HG03575 (cell line): Measurements from ENCODE around the gene GPR84.
"Not testable (repeated sequence)": the region's sequence is repeated elsewhere in the genome, so short reads cannot be mapped to it uniquely, and the experiment has no call there.

ENCODE experiments used
- ATAC-seq: cut with Tn5 transposase; IDR thresholded peaks from one replicate; pipeline ENCODE4 v1.9.1; 2021; ENCODE audit not compliant: unreplicated experiment, insufficient number of reproducible peaks, low FRiP score; ENCODE audit errors: extremely low read depth

GPR84 gene

GRCh38 chr12:54358945-54359761 lies 5.1 kb downstream of the GPR84 start:
- ATAC-seq: peak; percentile 89

- ATAC-seq: no peak
These were observed 5.9 kb downstream of the GPR84 start for GRCh38 chr12:54358191-54358944.

GRCh38 chr12:54357506-54358190 lies 6.6 kb downstream of the GPR84 start:
- no peak for ATAC-seq

DNA sequence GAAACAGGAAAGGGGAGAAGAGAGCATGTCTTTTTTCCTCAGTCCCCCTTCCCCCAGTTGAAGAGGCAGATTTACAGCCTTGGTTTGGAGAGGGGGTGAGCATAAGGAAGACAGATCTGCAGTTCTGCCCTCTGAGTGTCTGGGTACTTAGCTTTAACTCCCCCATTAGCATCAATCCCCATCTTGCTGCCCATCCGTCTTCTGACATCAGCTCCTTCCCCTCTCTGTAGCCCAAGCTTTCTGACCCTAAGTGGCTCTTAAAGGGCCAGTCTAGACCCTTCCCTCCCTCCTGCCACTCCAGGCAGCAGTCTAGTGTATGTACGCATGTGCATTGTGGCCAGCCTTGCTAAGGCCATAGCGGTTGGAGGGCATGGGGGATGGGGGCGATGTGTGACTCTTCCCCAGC lies 7.3 kb downstream of the GPR84 start:
- no peak for ATAC-seq

GRCh38 chr12:54356228-54356627 lies 8.1 kb downstream of the GPR84 start:
- ATAC-seq: no peak

GRCh38 chr12:54355104-54355815 lies 9.0 kb downstream of the GPR84 start:
- ATAC-seq: no peak

DNA sequence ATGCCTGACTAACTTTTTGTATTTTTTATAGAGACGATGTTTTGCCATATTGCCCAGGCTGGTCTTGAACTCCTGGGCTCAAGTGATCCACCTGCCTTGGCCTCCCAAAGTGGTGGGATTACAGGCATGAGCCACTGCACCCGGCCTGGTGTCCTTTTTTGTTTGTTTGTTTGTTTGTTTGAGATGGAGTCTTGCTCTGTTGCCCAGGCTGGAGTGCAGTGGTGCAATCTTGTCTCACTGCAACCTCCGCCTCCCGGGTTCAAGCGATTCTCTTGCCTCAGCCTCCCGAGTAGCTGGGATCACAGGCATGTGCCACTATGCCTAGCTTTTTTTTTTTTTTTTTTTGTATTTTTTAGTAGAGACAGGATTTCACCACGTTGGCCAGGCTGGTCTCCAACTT lies 10.0 kb downstream of the GPR84 start:
- ATAC-seq: not testable (repeated sequence)

- no peak for ATAC-seq
These were observed 11.1 kb downstream of the GPR84 start for GRCh38 chr12:54352891-54353874.

- ATAC-seq: no peak
These were observed 12.2 kb downstream of the GPR84 start for GRCh38 chr12:54352022-54352531.

- ATAC-seq: no peak
These were observed 12.9 kb downstream of the GPR84 start for GRCh38 chr12:54351341-54351740.

DNA sequence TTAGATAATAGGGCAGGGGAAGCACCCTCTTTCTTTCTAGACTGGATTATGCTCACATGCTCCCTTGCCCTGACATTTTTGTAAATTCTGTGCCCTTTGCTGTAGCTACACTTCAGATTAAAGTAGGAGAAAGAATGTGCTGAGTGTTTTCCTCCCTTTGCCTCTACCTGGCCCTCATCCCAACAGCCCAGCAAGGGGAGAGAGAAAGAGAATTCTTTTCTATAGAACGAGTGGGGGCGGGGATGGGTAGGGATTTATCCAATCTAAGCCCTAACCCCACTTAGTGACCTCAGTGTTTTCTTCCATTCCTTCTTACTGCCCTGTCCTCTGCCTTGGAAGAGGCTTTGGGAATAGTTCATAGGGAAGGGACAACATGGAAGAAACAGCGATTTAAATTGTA lies 13.5 kb downstream of the GPR84 start:
- ATAC-seq: no peak

- ATAC-seq: no peak
These were observed 14.6 kb downstream of the GPR84 start for GRCh38 chr12:54349679-54350078.

GRCh38 chr12:54349036-54349435 lies 15.2 kb downstream of the GPR84 start:
- ATAC-seq: no peak

GRCh38 chr12:54341378-54342300 lies 22.6 kb downstream of the GPR84 start:
- no peak for ATAC-seq

- no peak for ATAC-seq
These were observed 23.4 kb downstream of the GPR84 start for GRCh38 chr12:54340846-54341245.

DNA sequence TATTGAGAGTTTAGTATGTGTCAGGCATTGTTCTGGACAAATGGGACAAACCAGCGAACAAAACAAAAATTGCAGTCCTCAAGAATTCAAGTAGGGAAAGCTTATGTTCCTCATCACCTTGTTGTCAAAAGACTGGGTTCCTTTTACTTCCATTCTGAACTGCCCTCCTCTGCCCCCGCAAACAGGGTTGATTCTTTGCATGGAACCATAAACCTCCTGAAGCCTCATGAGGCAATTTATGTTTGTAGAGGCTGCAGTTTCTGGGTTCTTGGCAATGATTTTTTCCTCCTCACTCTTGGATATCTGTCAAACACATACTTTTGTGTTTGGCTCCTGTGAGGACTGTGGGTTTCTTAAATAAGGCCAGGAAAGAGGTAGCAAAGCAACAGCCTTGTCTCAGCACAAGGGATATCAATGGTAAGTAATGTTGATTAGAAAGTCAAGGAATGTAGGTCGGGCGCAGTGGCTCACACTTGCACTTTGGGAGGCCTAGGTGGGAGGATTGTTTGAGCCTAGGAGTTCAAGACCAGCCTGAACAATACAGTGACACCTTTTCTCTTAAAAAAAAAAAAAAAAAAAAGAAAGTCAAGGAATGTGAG lies 25.5 kb downstream of the GPR84 start:
- no peak for ATAC-seq
